ENCODE data around the gene SCG5. TPM values are rescaled to one million over a fixed set of nuclear protein-coding genes. Genes with fewer than 3 reads are reported as not detected.
"Not testable (repeated sequence)": the region's sequence is repeated elsewhere in the genome, so short reads cannot be mapped to it uniquely, and the experiment has no call there.

Gene SCG5
- total RNA-seq = 39.8 and 46.2 TPM in 2 replicates
- 15.9 and 27.8 TPM in 2 replicates for polyA plus RNA-seq
- polyA plus RNA-seq (2012) = 14.1 and 19.4 TPM in 2 replicates
- 4.1 TPM in 1 of 2 replicates, not detected in the other for polyA minus RNA-seq (ENCODE audit: low replicate concordance)

- peak within 1 kb of the TSS; percentile 89 for H2AFZ ChIP-seq (ENCODE audit: low read length)
- H3K9me3 ChIP-seq (ENCODE audit: control insufficient read depth, insufficient read depth, low read depth, low read length) = no peaks in the 10 kb centered on the region
- no peaks in the 10 kb centered on the region for H4K20me1 ChIP-seq (ENCODE audit: control insufficient read depth, extremely low read depth, insufficient read depth, low read length)
- H3K27me3 ChIP-seq (ENCODE audit: control insufficient read depth, insufficient read depth, low read length) = no peaks in the 10 kb centered on the region
- TF ChIP-seq CTCF (conservative IDR thresholded peaks at IDR 0.05 in 1 of 2, IDR thresholded peaks at IDR 0.05 in 1 of 2; ENCODE audit: low read depth in 1 of 2, low read length in 2 of 2) (no peak), EZH2 (IDR thresholded peaks at IDR 0.05; ENCODE audit: low read length, missing control alignments) (no peak)
- no peak within 1 kb of the TSS for H3K9ac ChIP-seq (ENCODE audit: insufficient read depth, low read length)
- peak within 1 kb of the TSS; percentile 69 for H3K4me2 ChIP-seq (ENCODE audit: extremely low read depth, insufficient read depth, low read length)
- peak within 1 kb of the TSS; percentile 29 to 66 (median 42) for H3K4me3 ChIP-seq (replicated peaks in 1 of 4; ENCODE audit: control extremely low read depth in 1 of 4, insufficient read depth in 1 of 4, low read depth in 3 of 4, low read length in 4 of 4)
- no peaks in the 10 kb centered on the region for H3K4me1 ChIP-seq (ENCODE audit: control insufficient read depth, extremely low read depth, insufficient read depth, low read length)
- H3K79me2 ChIP-seq (ENCODE audit: control insufficient read depth, insufficient read depth, low read length) = no peaks in the 10 kb centered on the region
- peak; percentile 48 to 63 for DNase-seq (ENCODE audit: low read depth in 2 of 2)
- H3K36me3 ChIP-seq (ENCODE audit: control insufficient read depth, insufficient read depth, low read length) = peaks cover 2% of the 10 kb centered on the region
- H3K27ac ChIP-seq (ENCODE audit: insufficient read depth, low read length) = no peak within 1 kb of the TSS
These were observed at the start of gene SCG5 for GRCh38 chr15:32641517-32642059. SCG5 (plus strand) TSS chr15:32641710; CDS start chr15:32643593, 1,883 bp downstream.

GRCh38 chr15:32593151-32593550, 48.4 kb upstream of the SCG5 start, which contains the start of gene GOLGA8N:
GOLGA8N (plus strand) TSS chr15:32593456.
- not testable (repeated sequence) for DNase-seq (ENCODE audit: low read depth in 2 of 2); H2AFZ ChIP-seq (ENCODE audit: low read length); H3K36me3 ChIP-seq (ENCODE audit: control insufficient read depth, insufficient read depth, low read length); H3K9me3 ChIP-seq (ENCODE audit: control insufficient read depth, insufficient read depth, low read depth, low read length); H4K20me1 ChIP-seq (ENCODE audit: control insufficient read depth, extremely low read depth, insufficient read depth, low read length); H3K4me3 ChIP-seq (replicated peaks in 1 of 4; ENCODE audit: control extremely low read depth in 1 of 4, insufficient read depth in 1 of 4, low read depth in 3 of 4, low read length in 4 of 4); H3K27me3 ChIP-seq (ENCODE audit: control insufficient read depth, insufficient read depth, low read length); H3K79me2 ChIP-seq (ENCODE audit: control insufficient read depth, insufficient read depth, low read length); H3K4me2 ChIP-seq (ENCODE audit: extremely low read depth, insufficient read depth, low read length); H3K9ac ChIP-seq (ENCODE audit: insufficient read depth, low read length); H3K27ac ChIP-seq (ENCODE audit: insufficient read depth, low read length); H3K4me1 ChIP-seq (ENCODE audit: control insufficient read depth, extremely low read depth, insufficient read depth, low read length)

- H4K20me1 ChIP-seq (ENCODE audit: control insufficient read depth, extremely low read depth, insufficient read depth, low read length); H3K79me2 ChIP-seq (ENCODE audit: control insufficient read depth, insufficient read depth, low read length); H3K9ac ChIP-seq (ENCODE audit: insufficient read depth, low read length); H3K27ac ChIP-seq (ENCODE audit: insufficient read depth, low read length); H3K36me3 ChIP-seq (ENCODE audit: control insufficient read depth, insufficient read depth, low read length); H3K27me3 ChIP-seq (ENCODE audit: control insufficient read depth, insufficient read depth, low read length); H2AFZ ChIP-seq (ENCODE audit: low read length); H3K4me1 ChIP-seq (ENCODE audit: control insufficient read depth, extremely low read depth, insufficient read depth, low read length); H3K4me2 ChIP-seq (ENCODE audit: extremely low read depth, insufficient read depth, low read length); H3K9me3 ChIP-seq (ENCODE audit: control insufficient read depth, insufficient read depth, low read depth, low read length); DNase-seq (ENCODE audit: low read depth in 2 of 2); H3K4me3 ChIP-seq (replicated peaks in 1 of 4; ENCODE audit: control extremely low read depth in 1 of 4, insufficient read depth in 1 of 4, low read depth in 3 of 4, low read length in 4 of 4): not testable (repeated sequence)
These were observed 32.0 kb upstream of the SCG5 start for GRCh38 chr15:32609518-32609917.

GRCh38 chr15:32610719-32611118, 30.8 kb upstream of the SCG5 start:
- H2AFZ ChIP-seq (ENCODE audit: low read length); H3K36me3 ChIP-seq (ENCODE audit: control insufficient read depth, insufficient read depth, low read length); H3K9me3 ChIP-seq (ENCODE audit: control insufficient read depth, insufficient read depth, low read depth, low read length); H3K79me2 ChIP-seq (ENCODE audit: control insufficient read depth, insufficient read depth, low read length); H3K4me2 ChIP-seq (ENCODE audit: extremely low read depth, insufficient read depth, low read length); H3K4me1 ChIP-seq (ENCODE audit: control insufficient read depth, extremely low read depth, insufficient read depth, low read length); H4K20me1 ChIP-seq (ENCODE audit: control insufficient read depth, extremely low read depth, insufficient read depth, low read length); H3K4me3 ChIP-seq (replicated peaks in 1 of 4; ENCODE audit: control extremely low read depth in 1 of 4, insufficient read depth in 1 of 4, low read depth in 3 of 4, low read length in 4 of 4); H3K9ac ChIP-seq (ENCODE audit: insufficient read depth, low read length); H3K27me3 ChIP-seq (ENCODE audit: control insufficient read depth, insufficient read depth, low read length); H3K27ac ChIP-seq (ENCODE audit: insufficient read depth, low read length): not testable (repeated sequence)
- TF ChIP-seq CTCF (conservative IDR thresholded peaks at IDR 0.05 in 1 of 2, IDR thresholded peaks at IDR 0.05 in 1 of 2; ENCODE audit: low read depth in 1 of 2, low read length in 2 of 2) = peak in 1 of 2 donors; percentile 7
- peak; percentile 40 to 63 for DNase-seq (ENCODE audit: low read depth in 2 of 2)

- Histone ChIP-seq H3K79me2 (ENCODE audit: control insufficient read depth, insufficient read depth, low read length) (peaks cover 35% of the 10 kb centered on the region), H3K27ac (ENCODE audit: insufficient read depth, low read length) (peak overlapping the region; percentile 73), H3K4me3 (replicated peaks in 1 of 4; ENCODE audit: control extremely low read depth in 1 of 4, insufficient read depth in 1 of 4, low read depth in 3 of 4, low read length in 4 of 4) (peak overlapping the region in 3 of 4 experiments; percentile 28 to 87 (median 70))
- not testable (repeated sequence) for H3K9me3 ChIP-seq (ENCODE audit: control insufficient read depth, insufficient read depth, low read depth, low read length); H3K36me3 ChIP-seq (ENCODE audit: control insufficient read depth, insufficient read depth, low read length); H2AFZ ChIP-seq (ENCODE audit: low read length); H3K4me1 ChIP-seq (ENCODE audit: control insufficient read depth, extremely low read depth, insufficient read depth, low read length); H4K20me1 ChIP-seq (ENCODE audit: control insufficient read depth, extremely low read depth, insufficient read depth, low read length); H3K27me3 ChIP-seq (ENCODE audit: control insufficient read depth, insufficient read depth, low read length); DNase-seq (ENCODE audit: low read depth in 2 of 2); H3K4me2 ChIP-seq (ENCODE audit: extremely low read depth, insufficient read depth, low read length); H3K9ac ChIP-seq (ENCODE audit: insufficient read depth, low read length)
These were observed 26.8 kb upstream of the SCG5 start for GRCh38 chr15:32614712-32615050.
